ENCODE measurements around the gene RAB3A.

DNA sequence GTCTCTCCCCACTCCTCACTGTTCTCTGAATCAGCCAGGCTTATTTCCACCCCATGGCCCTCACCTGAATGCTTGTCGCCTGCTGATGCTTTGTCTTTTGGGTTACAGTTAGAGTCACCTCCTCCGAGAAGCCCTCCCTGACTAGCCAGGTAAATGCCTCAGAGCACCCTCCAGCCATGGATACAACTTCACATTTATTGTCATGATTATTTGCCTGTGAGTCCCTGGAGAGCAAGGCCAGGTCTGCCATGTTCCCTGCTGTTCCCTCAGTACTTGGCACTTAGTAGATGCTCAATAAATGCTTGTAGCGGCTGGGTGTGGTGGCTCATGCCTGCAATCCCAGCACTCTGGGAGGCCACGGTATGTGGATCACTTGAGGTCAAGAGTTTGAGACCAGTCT lies 26.1 kb upstream of the RAB3A start:
- TF ChIP-seq, protein P1, sequence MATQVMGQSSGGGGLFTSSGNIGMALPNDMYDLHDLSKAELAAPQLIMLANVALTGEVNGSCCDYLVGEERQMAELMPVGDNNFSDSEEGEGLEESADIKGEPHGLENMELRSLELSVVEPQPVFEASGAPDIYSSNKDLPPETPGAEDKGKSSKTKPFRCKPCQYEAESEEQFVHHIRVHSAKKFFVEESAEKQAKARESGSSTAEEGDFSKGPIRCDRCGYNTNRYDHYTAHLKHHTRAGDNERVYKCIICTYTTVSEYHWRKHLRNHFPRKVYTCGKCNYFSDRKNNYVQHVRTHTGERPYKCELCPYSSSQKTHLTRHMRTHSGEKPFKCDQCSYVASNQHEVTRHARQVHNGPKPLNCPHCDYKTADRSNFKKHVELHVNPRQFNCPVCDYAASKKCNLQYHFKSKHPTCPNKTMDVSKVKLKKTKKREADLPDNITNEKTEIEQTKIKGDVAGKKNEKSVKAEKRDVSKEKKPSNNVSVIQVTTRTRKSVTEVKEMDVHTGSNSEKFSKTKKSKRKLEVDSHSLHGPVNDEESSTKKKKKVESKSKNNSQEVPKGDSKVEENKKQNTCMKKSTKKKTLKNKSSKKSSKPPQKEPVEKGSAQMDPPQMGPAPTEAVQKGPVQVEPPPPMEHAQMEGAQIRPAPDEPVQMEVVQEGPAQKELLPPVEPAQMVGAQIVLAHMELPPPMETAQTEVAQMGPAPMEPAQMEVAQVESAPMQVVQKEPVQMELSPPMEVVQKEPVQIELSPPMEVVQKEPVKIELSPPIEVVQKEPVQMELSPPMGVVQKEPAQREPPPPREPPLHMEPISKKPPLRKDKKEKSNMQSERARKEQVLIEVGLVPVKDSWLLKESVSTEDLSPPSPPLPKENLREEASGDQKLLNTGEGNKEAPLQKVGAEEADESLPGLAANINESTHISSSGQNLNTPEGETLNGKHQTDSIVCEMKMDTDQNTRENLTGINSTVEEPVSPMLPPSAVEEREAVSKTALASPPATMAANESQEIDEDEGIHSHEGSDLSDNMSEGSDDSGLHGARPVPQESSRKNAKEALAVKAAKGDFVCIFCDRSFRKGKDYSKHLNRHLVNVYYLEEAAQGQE (IDR thresholded peaks at IDR 0.05; ENCODE audit: low read depth), result no peak
- TF ChIP-seq, protein P2, sequence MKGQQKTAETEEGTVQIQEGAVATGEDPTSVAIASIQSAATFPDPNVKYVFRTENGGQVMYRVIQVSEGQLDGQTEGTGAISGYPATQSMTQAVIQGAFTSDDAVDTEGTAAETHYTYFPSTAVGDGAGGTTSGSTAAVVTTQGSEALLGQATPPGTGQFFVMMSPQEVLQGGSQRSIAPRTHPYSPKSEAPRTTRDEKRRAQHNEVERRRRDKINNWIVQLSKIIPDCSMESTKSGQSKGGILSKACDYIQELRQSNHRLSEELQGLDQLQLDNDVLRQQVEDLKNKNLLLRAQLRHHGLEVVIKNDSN (IDR thresholded peaks at IDR 0.05), result no peak
- no peak for TF ChIP-seq YY1 (IDR thresholded peaks at IDR 0.05; ENCODE audit: low read depth)
- TF ChIP-seq TAF1 (IDR thresholded peaks at IDR 0.05; ENCODE audit: low read depth), result no peak
- TF ChIP-seq CEBPB (IDR thresholded peaks at IDR 0.05), result no peak
- no peak for TF ChIP-seq EGR1 (IDR thresholded peaks at IDR 0.05)
- no peak for TF ChIP-seq TEAD4 (IDR thresholded peaks at IDR 0.05)
- no peak for TF ChIP-seq NFIC (IDR thresholded peaks at IDR 0.05)

Data from Ishikawa (cell line).